Activated CD4-positive, alpha-beta T cell treated with anti-CD3 and anti-CD28 coated beads for 1 hour (primary cell): ENCODE results near the gene CPNE8.

Experiments
- DNase-seq: peaks from one replicate; pipeline ENCODE4 v3.0.0-alpha.2; 2020

Gene CPNE8

DNA sequence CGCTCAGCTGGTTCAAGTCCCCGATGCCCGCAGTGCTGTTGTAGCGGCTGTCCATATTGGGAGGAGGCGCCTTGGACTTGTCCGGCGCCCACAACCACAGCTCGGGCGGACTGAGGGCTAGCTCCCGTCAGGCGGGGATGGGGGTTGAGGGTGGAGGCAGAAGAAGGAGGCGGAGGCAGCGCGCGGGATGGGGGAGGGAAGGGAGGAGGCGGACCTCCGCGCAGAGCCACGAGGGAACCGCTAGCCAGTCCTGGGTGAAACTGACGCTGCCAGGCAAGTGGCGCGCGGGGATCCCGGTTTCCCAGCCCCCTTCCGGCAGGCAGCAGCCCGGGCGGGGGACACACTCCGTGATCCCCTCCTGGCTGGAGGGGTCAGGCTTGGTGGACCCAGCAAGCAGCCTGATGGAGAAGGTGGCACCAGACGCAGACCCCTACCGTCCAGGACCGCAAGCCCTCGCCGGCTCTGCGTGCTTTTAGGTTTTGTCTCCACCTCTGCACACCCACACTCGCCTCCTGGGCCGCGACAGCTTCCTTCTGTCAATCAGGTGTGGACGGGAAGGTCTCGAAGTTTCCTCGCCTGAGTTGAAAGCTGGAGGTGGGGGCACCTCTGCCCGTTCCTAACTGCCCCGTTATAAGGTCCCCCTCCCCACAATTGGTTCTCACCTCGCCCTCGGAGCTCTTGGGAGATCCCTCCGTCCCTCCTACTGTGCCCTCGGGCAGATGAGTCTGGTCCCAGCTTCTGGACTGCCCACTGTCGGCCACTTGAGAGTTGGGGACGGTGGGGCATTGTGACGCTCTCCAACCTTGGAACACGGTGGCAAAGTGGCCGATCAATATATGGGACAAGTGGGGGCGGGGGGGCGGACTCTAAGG, at the start of gene CPNE8:
TSS of gene CPNE8 (minus strand) at position 112 of the 872 bp plus-strand sequence. CDS start at position 55, 57 bp downstream.
- peak; percentile 18 for DNase-seq

GRCh38 chr12:38954238-38954873, 49.0 kb upstream of the CPNE8 start:
- no peak for DNase-seq

GRCh38 chr12:38949363-38949762, 44.0 kb upstream of the CPNE8 start:
- DNase-seq, result no peak

- no peak for DNase-seq
These were observed 29.3 kb upstream of the CPNE8 start for GRCh38 chr12:38934686-38935085.

DNA sequence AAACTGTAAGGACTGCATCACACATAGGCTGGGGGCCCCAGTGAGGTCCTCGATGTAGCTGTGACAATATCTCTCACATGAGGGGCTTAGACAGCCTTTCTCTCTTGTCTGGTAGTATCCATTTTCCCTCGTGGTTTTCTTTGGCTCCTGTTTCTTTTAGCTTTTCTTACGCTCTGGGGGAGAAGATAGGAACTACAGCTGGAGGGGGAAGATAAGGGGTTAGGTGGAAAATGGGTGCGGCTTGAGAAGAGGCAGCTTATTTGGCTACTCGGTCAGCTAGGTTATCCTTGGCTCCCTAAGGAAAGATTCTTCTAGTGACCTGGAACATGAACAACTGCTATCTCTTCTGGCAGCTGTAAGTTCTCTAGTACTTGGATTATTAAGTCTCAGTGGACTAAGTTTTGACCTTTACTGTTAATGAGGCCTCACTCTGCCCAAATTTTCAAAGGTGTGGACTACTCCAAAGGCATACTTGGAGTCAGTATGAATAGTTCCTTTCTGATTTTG, 28.7 kb upstream of the CPNE8 start:
- DNase-seq, result no peak

DNA sequence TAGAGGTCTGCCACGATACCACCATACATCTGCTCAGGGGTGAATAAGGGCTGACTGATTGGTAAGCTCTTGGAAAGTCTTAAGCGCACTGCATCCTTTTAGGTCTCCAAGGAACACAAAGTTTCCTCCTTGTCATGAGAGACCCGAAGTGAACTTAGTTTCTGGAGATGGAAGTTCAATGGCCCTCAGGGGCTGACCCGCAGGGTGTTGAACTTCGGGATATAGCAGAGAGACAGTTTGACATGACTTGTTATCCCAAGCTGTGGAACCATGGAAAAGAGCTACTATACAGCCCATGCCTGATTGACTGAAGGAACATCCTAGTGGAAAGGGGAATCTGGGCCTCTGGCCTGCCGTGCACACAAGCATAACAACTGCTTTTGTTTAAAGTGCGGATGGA, 26.9 kb upstream of the CPNE8 start:
- DNase-seq, result no peak

DNA sequence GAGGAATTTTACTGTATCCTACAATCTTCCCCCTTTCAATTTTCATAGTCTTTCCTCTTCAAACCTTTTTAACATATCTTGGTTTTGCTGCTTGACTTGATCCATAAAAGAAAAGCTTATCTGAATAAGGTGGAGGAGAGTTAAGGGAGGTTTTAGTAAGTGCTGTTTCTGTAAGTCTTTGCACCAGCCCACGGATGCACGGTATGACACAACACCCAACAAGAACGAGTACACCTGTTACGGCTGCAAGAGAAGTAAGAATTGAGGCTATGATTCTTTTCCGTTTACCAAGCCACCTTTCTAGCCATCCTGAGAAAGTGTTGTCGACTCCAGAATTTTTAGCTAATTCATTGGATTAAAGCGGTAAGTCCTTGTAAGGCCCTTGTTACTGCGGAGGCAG, 26.1 kb upstream of the CPNE8 start:
- DNase-seq, result no peak

DNA sequence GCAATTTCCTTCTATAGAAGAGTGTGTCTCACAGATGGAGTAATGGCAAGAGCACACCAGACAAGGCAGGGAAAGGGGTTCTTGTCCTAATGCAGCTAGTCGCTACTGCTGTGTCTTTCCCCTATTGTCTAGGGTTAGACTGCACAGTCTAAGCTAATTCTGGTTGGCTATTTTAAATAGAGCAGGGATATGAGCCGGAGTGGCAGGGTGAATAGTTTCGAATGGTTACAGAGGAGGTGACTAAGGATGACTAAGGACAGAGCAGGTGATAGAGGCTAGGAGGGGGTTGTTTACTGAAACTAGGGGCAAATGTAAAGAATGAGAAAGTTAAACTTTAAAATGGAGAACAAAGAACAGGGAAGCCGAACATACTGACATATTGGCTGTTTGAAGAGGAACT, 25.6 kb upstream of the CPNE8 start:
- no peak for DNase-seq

- DNase-seq, result no peak
These were observed 21.1 kb upstream of the CPNE8 start for GRCh38 chr12:38926501-38926900.

DNA sequence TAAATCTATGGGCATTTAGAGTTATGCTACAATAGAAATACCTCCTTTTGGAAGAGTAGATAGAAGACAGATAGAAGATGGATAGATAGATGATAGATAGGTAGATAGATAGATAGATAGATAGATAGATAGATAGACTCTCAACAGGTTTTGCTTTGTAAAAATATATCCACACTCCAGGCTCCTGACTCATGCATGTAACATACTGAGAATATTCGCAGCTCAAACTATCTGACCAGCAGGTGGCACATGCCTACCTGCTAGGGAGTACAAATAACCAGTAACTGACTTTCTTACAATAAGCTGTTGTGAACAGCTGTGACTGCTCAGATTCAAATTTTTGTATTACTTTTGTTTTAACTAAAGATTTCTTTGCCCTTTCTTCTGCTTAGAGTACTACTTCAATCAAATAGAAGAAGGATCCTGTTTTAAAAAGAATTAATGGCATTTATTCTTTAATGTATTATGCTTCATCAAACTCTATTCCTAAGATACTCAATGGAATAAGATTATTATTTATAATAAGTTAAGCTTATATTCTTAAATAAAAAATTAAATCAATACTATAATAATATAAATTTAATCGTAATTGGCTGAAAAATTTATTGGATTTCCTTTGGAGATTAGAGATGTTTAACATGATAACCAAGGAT, 15.8 kb upstream of the CPNE8 start:
- no peak for DNase-seq

DNA sequence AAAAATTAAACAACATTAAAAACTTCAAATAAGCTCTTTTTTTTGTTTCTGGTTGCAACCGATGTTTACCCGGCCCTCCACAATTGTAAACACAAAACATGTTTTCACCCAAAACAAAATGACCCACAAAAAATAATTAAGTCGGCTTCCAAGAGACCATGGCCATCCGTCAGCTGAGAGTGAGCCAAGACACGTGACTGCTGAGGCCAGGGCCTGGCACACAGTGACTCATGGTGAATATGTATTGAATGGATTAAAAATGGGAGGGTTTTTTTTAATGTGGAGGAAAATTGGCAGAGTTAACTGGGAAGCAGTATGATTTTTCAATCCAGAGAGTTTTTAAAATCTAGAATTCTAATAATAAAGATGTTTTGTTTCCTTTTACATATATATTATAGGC, 13.8 kb upstream of the CPNE8 start:
- no peak for DNase-seq

DNA sequence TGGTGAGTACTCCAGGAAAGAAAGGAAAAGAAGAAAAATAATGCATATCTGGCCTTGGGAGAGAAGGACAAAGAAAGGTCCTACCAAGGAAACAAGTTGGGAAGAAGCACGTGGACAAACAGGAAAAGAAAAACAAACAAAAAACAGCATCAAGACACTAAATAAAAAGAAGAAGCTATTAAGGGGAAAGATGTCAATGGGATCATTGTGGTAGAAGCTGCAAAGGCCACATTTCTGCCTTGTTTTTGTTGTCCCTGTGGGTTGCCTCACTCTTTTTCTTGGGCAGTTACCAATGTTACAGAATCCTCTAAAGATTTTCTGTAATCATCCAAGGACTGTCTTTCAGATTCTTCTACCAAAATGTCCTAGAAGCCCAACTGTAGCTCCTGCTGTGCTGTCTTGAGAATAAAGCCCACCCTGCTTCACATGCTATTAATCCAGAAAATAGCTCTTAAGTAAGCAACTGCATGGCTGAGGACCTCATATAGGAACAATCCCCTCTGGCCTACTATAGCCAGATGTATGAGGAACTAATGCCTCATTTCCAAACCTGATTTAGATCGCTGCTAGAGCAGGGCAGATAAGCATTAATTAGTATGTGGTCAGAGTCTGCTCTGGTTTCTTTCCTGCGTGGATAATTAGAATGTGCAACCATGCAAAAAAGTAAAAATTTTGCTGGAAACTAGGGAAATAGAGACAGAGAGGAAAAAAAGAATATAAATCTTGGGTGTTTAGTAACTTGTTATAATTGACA, 10.2 kb upstream of the CPNE8 start:
- DNase-seq, result no peak

DNA sequence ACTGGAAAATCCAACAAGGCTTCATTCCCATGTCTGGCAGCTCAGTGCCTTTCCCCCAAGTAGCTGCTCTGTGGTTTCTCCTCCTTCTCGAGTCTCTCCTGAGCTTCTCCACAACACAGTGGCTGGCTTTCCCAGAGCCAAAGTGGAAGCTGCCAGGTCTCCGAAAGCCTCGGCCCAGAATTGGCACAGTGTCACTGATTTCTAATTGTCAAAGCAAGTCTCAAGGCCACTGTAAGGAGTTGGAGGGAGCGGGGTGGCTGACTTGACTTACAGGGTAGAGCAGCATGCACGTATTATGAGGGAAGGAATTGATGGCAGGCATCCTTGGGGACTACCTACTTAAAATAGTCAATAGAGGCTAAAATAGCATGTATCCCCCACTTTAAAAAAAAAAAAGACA, 6.7 kb upstream of the CPNE8 start:
- DNase-seq, result no peak

DNA sequence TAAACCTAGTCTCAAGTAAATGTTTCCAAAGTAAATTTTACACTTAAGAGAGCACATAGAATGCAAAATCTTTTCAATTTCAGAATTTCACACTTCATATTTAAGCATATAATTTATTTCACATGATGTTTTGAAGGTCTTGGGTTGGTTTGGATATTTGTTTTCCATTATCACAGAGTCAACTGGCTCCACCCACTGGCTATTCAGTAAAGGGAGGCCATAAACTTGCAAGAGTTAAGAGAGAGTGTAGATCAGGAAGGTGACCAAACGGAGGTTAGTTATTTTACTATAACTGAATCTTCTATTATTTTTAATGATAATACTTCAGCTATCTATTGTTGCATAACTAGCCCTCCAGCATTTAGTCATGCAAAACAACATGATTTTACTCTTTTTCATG, 6.2 kb upstream of the CPNE8 start:
- no peak for DNase-seq

DNA sequence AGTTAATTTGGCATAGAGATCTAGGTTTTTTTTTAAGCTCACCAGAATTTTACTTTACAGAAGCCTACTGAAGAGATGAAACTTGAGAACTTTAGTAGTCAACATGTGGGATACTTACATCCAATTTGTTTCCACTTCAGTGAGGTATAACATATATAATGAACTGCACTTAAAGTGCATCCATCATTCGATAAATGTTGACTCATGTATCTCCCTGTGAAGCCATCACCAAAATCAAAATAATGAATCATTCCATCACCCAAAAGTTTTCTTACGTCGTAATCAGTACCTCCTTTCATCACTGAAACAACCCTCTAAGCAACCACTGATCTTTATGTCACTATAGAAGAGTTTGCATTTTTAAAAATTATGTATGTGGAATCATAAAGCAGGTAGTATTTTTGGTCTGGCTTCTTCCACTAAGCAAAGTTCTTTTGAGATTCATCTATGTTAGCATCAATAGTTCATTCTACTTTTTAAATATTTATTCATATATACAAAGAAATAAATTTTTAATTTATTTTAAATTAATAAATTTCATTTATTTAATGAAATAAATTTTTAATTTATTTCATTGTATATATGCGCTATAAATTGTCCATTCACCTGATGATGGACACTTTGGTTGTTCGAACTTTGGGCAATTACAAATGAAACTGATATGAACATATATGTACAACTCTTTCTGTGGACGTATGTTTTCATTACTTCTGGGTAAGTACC, 2.0 kb upstream of the CPNE8 start:
- no peak for DNase-seq

DNA sequence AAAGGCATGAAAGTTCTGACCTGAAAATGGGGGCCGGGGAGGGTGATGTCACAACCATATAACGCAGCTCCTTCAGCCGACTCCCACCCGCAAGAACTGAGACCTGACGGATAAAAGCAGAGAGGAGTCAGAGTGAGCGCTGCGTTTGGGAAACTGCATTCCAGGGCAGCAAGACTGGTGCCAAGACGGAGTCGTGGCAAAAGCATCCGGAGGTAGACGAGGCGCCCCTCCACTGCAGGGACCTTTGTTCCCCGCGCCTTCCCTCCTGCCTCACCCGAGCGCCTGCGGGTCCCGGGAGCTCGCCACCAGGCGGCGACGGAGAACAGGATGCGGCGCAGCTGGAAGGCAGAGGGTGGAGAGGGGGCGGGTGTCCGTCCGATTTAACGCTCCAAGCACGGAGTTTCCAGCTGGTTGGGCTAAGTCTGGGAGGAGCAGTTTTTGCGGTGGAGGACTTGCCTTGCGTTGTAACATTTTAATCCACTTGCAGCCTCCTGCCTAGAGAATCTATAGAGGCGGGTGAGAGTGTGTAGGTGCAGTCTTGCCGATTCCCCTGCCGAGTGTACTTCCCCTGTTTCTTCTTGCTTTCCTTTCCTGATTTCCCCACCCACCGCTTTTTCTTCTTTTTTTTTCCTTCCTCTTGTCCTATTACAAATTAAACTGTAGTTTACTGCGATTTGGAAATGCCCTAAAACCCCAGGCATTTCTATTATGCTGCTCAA, 1.2 kb upstream of the CPNE8 start:
- DNase-seq, result peak; percentile 42

GRCh38 chr12:38904537-38905479, 583 bp downstream of the CPNE8 start:
- peak; percentile 13 for DNase-seq

- no peak for DNase-seq
These were observed 1.8 kb downstream of the CPNE8 start for GRCh38 chr12:38903596-38903995.

GRCh38 chr12:38898001-38898684, 7.2 kb downstream of the CPNE8 start:
- no peak for DNase-seq

GRCh38 chr12:38895446-38895845, 9.9 kb downstream of the CPNE8 start:
- DNase-seq, result no peak
